Right lobe of liver (tissue), 6 donors: ENCODE data around the gene PCNX2. TPM values are rescaled to one million over a fixed set of nuclear protein-coding genes. Genes with fewer than 3 reads are reported as not detected.

Experiments used
- ATAC-seq, 4 donors: fragments of 200-7000 bp; cut with Tn5 transposase; one replicate each; pipeline ENCODE4 v1.9.1; 2020; ENCODE audit warnings: mild to moderate bottlenecking in 4 of 4, moderate library complexity in 4 of 4
- DNase-seq, 3 donors: peaks; one replicate each; pipeline ENCODE4 v3.0.0-alpha.2; 2020
- H3K27ac ChIP-seq, 3 donors: fragments of 200-600 bp; one replicate each; pipeline ENCODE4 v1.8.0; 2022
- H3K27me3 ChIP-seq, 2 donors: fragments of 200-600 bp; one replicate each; pipeline ENCODE4 v1.8.0; 2022
- H3K36me3 ChIP-seq, 4 donors: fragments of 200-600 bp; sonication (generic) in 1 of 4; one replicate each; pipeline versions ENCODE4 v1.5.1 to v1.8.0; 2017 to 2022; ENCODE audit warnings: control low read depth in 1 of 4
- H3K4me1 ChIP-seq, 4 donors: fragments of 200-600 bp; sonication (generic) in 1 of 4; one replicate each; pipeline versions ENCODE4 v1.5.1 to v1.8.0; 2017 to 2022; ENCODE audit warnings: control low read depth in 1 of 4
- H3K4me3 ChIP-seq, 3 donors: fragments of 200-600 bp; one replicate each; pipeline ENCODE4 v1.8.0; 2022
- H3K9me3 ChIP-seq, 4 donors: fragments of 200-600 bp; sonication (generic) in 1 of 4; one replicate each; pipeline versions ENCODE4 v1.5.1 to v1.8.0; 2017 to 2022; ENCODE audit warnings: control low read depth in 1 of 4
- CTCF ChIP-seq, 4 donors: fragments of 200-600 bp in 3 of 4; fragments of 450-650 bp in 1 of 4; IDR thresholded peaks; one replicate each; pipeline versions ENCODE4 v1.5.1 to v1.8.0; 2016 to 2022; ENCODE audit warnings: antibody characterized with exemption in 4 of 4, mild to moderate bottlenecking in 2 of 4
- POLR2A ChIP-seq: fragments of 450-650 bp; IDR thresholded peaks from one replicate; pipeline ENCODE4 v1.6.1; 2017; ENCODE audit warnings: antibody characterized with exemption, mild to moderate bottlenecking
- WGBS: methylation state at CpG from one replicate; pipeline ENCODE4 v1.1.6; 2018; ENCODE audit warnings: low coverage, low lambda C conversion rate; ENCODE audit not compliant: insufficient coverage; ENCODE audit errors: missing lambda C conversion rate; 5-methylcytosine and 5-hydroxymethylcytosine counted together
- intact Hi-C, 2 donors: fragments of 100-400 bp; cut with DNase I; formaldehyde crosslinking; loops; one replicate each; pipeline versions ENCODE4 v1.11.2 to v1.14.1; 2022
- total RNA-seq, 6 experiments: library from RNA; depleted of rRNA in 2 of 6; stranded (reverse); fragments of >200 nt in 2 of 6; fragmentation: NEBNext Ultra II Directional in 3 of 6; extraction: Animal tissue kit (Norgen Biotek cat#: 25700) in 3 of 6; gene quantifications; one replicate each; pipeline versions ENCODE4 v1.1.0 to v1.2.4, GENCODE V29; 2016 to 2023
- donor health status: DM: no; HTN: yes; CAD: no.
- donor health status: DM: no; HTN: no; CAD: no.
- donor health status: DM: no; HTN: no; CAD: no.
- donor health status: DM: no; HTN: yes; CAD: no.
- donor health status: DM: no; HTN: yes; CAD: no.

Gene PCNX2
- total RNA-seq, 6 experiments from 2014 or later, result 0.35 to 3.4 (median 0.82) TPM

GRCh38 chr1:233090746-233091494 is 204.6 kb downstream of the PCNX2 start:
- Histone ChIP-seq H3K4me3 (no peak overlapping the region), H3K36me3 (no peaks in the 10 kb centered on the region), H3K27ac (no peak overlapping the region), H3K27me3 (no peaks in the 10 kb centered on the region), H3K4me1 (no peaks in the 10 kb centered on the region), H3K9me3 (no peaks in the 10 kb centered on the region)
- TF ChIP-seq POLR2A, result no peak
- no peak for TF ChIP-seq CTCF (IDR thresholded peaks at IDR 0.05)
- intact Hi-C loops, result no loop called here
- WGBS, result 47% methylated on average over 6 of the region's 7 CpGs
- no peak for ATAC-seq
- DNase-seq, result no peak

GRCh38 chr1:233089251-233089650 is 206.3 kb downstream of the PCNX2 start:
- DNase-seq, result no peak

GRCh38 chr1:233088613-233089012 is 206.9 kb downstream of the PCNX2 start:
- ATAC-seq, result no peak

More at GRCh38 chr1:233089251-233089650, 206.3 kb downstream of the PCNX2 start:
- 94% methylated on average over 3 of the region's 3 CpGs for WGBS
- intact Hi-C loops, result no loop called here
- no peaks in the 10 kb centered on the region for H3K36me3 ChIP-seq
- H3K4me1 ChIP-seq, result no peaks in the 10 kb centered on the region
- H3K4me3 ChIP-seq, result no peak overlapping the region
- TF ChIP-seq POLR2A (no peak), CTCF (IDR thresholded peaks at IDR 0.05) (no peak)
- no peak overlapping the region for H3K27ac ChIP-seq
- H3K27me3 ChIP-seq, result no peaks in the 10 kb centered on the region
- no peaks in the 10 kb centered on the region for H3K9me3 ChIP-seq
- no peak for ATAC-seq

GRCh38 chr1:233086961-233087881 is 208.3 kb downstream of the PCNX2 start:
- Histone ChIP-seq H3K4me3 (no peak overlapping the region), H3K27ac (no peak overlapping the region), H3K27me3 (no peaks in the 10 kb centered on the region), H3K4me1 (no peaks in the 10 kb centered on the region), H3K9me3 (no peaks in the 10 kb centered on the region), H3K36me3 (no peaks in the 10 kb centered on the region)
- 62% methylated on average over 10 of the region's 11 CpGs for WGBS
- ATAC-seq (no peak), DNase-seq (no peak)
- intact Hi-C loops, result no loop called here
- no peak for TF ChIP-seq CTCF (IDR thresholded peaks at IDR 0.05)

More at GRCh38 chr1:233088613-233089012, 206.9 kb downstream of the PCNX2 start:
- Histone ChIP-seq H3K27ac (no peak overlapping the region), H3K9me3 (no peaks in the 10 kb centered on the region), H3K4me1 (no peaks in the 10 kb centered on the region), H3K36me3 (no peaks in the 10 kb centered on the region), H3K4me3 (no peak overlapping the region), H3K27me3 (no peaks in the 10 kb centered on the region)
- 56% methylated on average over 4 of the region's 6 CpGs for WGBS
- intact Hi-C loops, result no loop called here
- TF ChIP-seq CTCF (IDR thresholded peaks at IDR 0.05), result no peak
- no peak for TF ChIP-seq POLR2A
- no peak for DNase-seq
